H1 (cell line): ENCODE results near the gene GJC2. TPM values are rescaled to one million over a fixed set of nuclear protein-coding genes. Genes with fewer than 3 reads are reported as not detected.

Source experiments
- CTCF ChIA-PET: fragments of 300-600 bp; sonication (Branson Sonifier 250); formaldehyde crosslinking; loops from one replicate; lab custom pipeline; 2021; ENCODE audit not compliant: partially characterized antibody; lab: Charles Lee
- POLR2A ChIA-PET: fragments of 300-600 bp; sonication (Branson Sonifier 250); formaldehyde crosslinking; loops from one replicate; lab custom pipeline; 2021; ENCODE audit warnings: inconsistent platforms; ENCODE audit not compliant: partially characterized antibody; lab: Charles Lee
- DNase-seq, 2 experiments: peaks; one replicate each; pipeline versions ENCODE4 v3.0.0 to v3.0.0-alpha.2; 2010 to 2022; ENCODE audit warnings: low spot score in 2 of 2, low read depth in 1 of 2, mixed read lengths in 1 of 2
- FAIRE-seq: peaks from 2 replicates; lab custom pipeline; 2011; peaks lifted over from hg19 to GRCh38; lab: Jason Lieb, UNC
- H2AFZ ChIP-seq: 2 replicates; pipeline ENCODE4 v1.8.1; 2012; ENCODE audit warnings: low read length, inconsistent platforms
- H2AK5ac ChIP-seq: 2 replicates; pipeline ENCODE4 v1.6.1; 2013; ENCODE audit warnings: low read depth, low read length
- H2BK120ac ChIP-seq: replicated peaks from 2 replicates; pipeline ENCODE3; 2013; ENCODE audit warnings: low read depth, low read length, inconsistent platforms
- H2BK12ac ChIP-seq: 2 replicates; pipeline ENCODE4 v1.6.1; 2013; ENCODE audit warnings: low read depth, low read length
- H2BK15ac ChIP-seq: 2 replicates; pipeline ENCODE4 v1.6.1; 2013; ENCODE audit warnings: low read length
- H2BK20ac ChIP-seq: 2 replicates; pipeline ENCODE4 v1.6.1; 2013; ENCODE audit warnings: low read length
- H2BK5ac ChIP-seq: 2 replicates; pipeline ENCODE4 v1.6.1; 2013; ENCODE audit warnings: low read depth, low read length
- H3K14ac ChIP-seq: 2 replicates; pipeline ENCODE4 v1.6.1; 2013; ENCODE audit warnings: inconsistent platforms; ENCODE audit not compliant: insufficient read length
- H3K18ac ChIP-seq: 2 replicates; pipeline ENCODE4 v1.6.1; 2013; ENCODE audit warnings: low read length; ENCODE audit errors: extremely low read depth
- H3K23ac ChIP-seq: 2 replicates; pipeline ENCODE4 v1.6.1; 2013; ENCODE audit warnings: inconsistent platforms; ENCODE audit not compliant: insufficient read length
- H3K23me2 ChIP-seq: 2 replicates; pipeline ENCODE4 v1.6.1; 2013; ENCODE audit warnings: low read depth, low read length
- H3K27ac ChIP-seq: 2 replicates; pipeline ENCODE4 v1.6.1; 2011; ENCODE audit warnings: low read depth, low read length, inconsistent platforms
- H3K27me3 ChIP-seq, 4 experiments: replicated peaks in 1 of 4; 1 replicate in 1 of 4; 2 replicates in 3 of 4; pipeline versions ENCODE4 v1.6.1 to v1.8.1; 2011 to 2013; ENCODE audit warnings: low read length in 3 of 4, mild to moderate bottlenecking in 3 of 4, inconsistent platforms in 2 of 4, mixed read lengths in 2 of 4, moderate library complexity in 1 of 4; ENCODE audit not compliant: control insufficient read depth in 3 of 4, insufficient read depth in 3 of 4; ENCODE audit errors: extremely low read depth in 1 of 4
- H3K36me3 ChIP-seq, 4 experiments: 2 replicates each; pipeline versions ENCODE4 v1.6.1 to v1.8.1; 2011 to 2013; ENCODE audit warnings: mild to moderate bottlenecking in 4 of 4, low read length in 3 of 4, moderate library complexity in 2 of 4, control low read depth in 1 of 4, inconsistent platforms in 1 of 4; ENCODE audit not compliant: insufficient read depth in 4 of 4, control insufficient read depth in 2 of 4
- H3K4ac ChIP-seq: replicated peaks from 2 replicates; pipeline ENCODE3; 2013; ENCODE audit warnings: low read length, low read depth, mixed read lengths, inconsistent platforms; ENCODE audit not compliant: insufficient read length
- H3K4me1 ChIP-seq, 4 experiments: replicated peaks in 1 of 4; 1 replicate in 1 of 4; 2 replicates in 3 of 4; pipeline versions ENCODE4 v1.6.1 to v1.8.1; 2011 to 2013; ENCODE audit warnings: low read length in 3 of 4, inconsistent platforms in 2 of 4, mixed read lengths in 1 of 4; ENCODE audit not compliant: insufficient read depth in 4 of 4, control insufficient read depth in 3 of 4
- H3K4me2 ChIP-seq, 2 experiments: 2 replicates each; pipeline versions ENCODE4 v1.6.1 to v1.8.1; 2011 to 2013; ENCODE audit warnings: low read depth in 2 of 2, low read length in 2 of 2, control low read depth in 1 of 2, inconsistent platforms in 1 of 2, mild to moderate bottlenecking in 1 of 2; ENCODE audit not compliant: insufficient read depth in 1 of 2
- H3K4me3 ChIP-seq, 4 experiments: fragments of 200-600, 300-600 bp in 1 of 4; sonication (generic), shearing (Covaris generic), sonication (Bioruptor Twin) in 1 of 4; 2 replicates each; pipeline versions ENCODE4 v1.5.1 to v1.8.1; 2011 to 2016; ENCODE audit warnings: low read length in 4 of 4, low read depth in 3 of 4, control low read depth in 2 of 4, inconsistent platforms in 2 of 4, mild to moderate bottlenecking in 2 of 4, mixed read lengths in 1 of 4, moderate library complexity in 1 of 4; ENCODE audit not compliant: insufficient read depth in 2 of 4; ENCODE audit errors: extremely low read depth in 1 of 4
- H3K56ac ChIP-seq: replicated peaks from 2 replicates; pipeline ENCODE3; 2013; ENCODE audit warnings: low read depth, mild to moderate bottlenecking, mixed read lengths, low read length, inconsistent platforms; ENCODE audit not compliant: insufficient read length
- H3K79me1 ChIP-seq: 2 replicates; pipeline ENCODE4 v1.6.1; 2013; ENCODE audit warnings: low read depth, low read length, control low read depth
- H3K79me2 ChIP-seq, 2 experiments: 2 replicates each; pipeline versions ENCODE4 v1.6.1 to v1.8.1; 2012 to 2013; ENCODE audit warnings: low read length in 2 of 2, mild to moderate bottlenecking in 2 of 2, inconsistent platforms in 1 of 2; ENCODE audit not compliant: insufficient read depth in 2 of 2, control insufficient read depth in 1 of 2
- H3K9ac ChIP-seq, 4 experiments: replicated peaks in 1 of 4; 1 replicate in 1 of 4; 2 replicates in 3 of 4; pipeline versions ENCODE4 v1.6.1 to v1.8.1; 2011 to 2013; ENCODE audit warnings: low read depth in 3 of 4, low read length in 3 of 4, control low read depth in 2 of 4, mild to moderate bottlenecking in 2 of 4, moderate library complexity in 2 of 4, inconsistent platforms in 1 of 4; ENCODE audit errors: extremely low read depth in 1 of 4
- H3K9me3 ChIP-seq, 2 experiments: 2 replicates each; pipeline versions ENCODE4 v1.6.1 to v1.8.1; 2012 to 2013; ENCODE audit warnings: mild to moderate bottlenecking in 2 of 2, moderate library complexity in 2 of 2, control low read depth in 1 of 2, inconsistent platforms in 1 of 2, low read depth in 1 of 2, low read length in 1 of 2, mixed read lengths in 1 of 2; ENCODE audit not compliant: insufficient read depth in 2 of 2
- H4K20me1 ChIP-seq, 2 experiments: replicated peaks in 1 of 2; 2 replicates each; pipeline versions ENCODE3 to v1.8.1; 2011 to 2013; ENCODE audit warnings: inconsistent platforms in 2 of 2, low read length in 2 of 2, mild to moderate bottlenecking in 1 of 2; ENCODE audit not compliant: insufficient read depth in 2 of 2, control insufficient read depth in 1 of 2
- H4K5ac ChIP-seq: 2 replicates; pipeline ENCODE4 v1.6.1; 2013; ENCODE audit warnings: low read length, low read depth, mixed read lengths, inconsistent platforms; ENCODE audit not compliant: insufficient read length
- H4K8ac ChIP-seq: 2 replicates; pipeline ENCODE4 v1.8.0; 2013; ENCODE audit warnings: mild to moderate bottlenecking, moderate library complexity, low read length, inconsistent platforms; ENCODE audit not compliant: insufficient read depth; ENCODE audit errors: extremely low read depth
- H4K91ac ChIP-seq: replicated peaks from 2 replicates; pipeline ENCODE3; 2013; ENCODE audit warnings: low read length, mixed read lengths, inconsistent platforms; ENCODE audit not compliant: insufficient read length
- BCL11A ChIP-seq, 2 experiments: IDR thresholded peaks; one replicate each; pipeline ENCODE4 v1.6.1; 2011; ENCODE audit warnings: low read depth in 2 of 2, low read length in 2 of 2, mild to moderate bottlenecking in 2 of 2
- EGR1 ChIP-seq: IDR thresholded peaks from 2 replicates; pipeline ENCODE4 v1.6.1; 2011; ENCODE audit warnings: low read depth, low read length, borderline replicate concordance
- PHF8 ChIP-seq: fragments of 200-600 bp; sonication (generic); conservative IDR thresholded peaks from 2 replicates; pipeline ENCODE4 v1.7.1; 2012; ENCODE audit warnings: low read depth, mild to moderate bottlenecking, inconsistent platforms, low read length, moderate library complexity
- RAD21 ChIP-seq, 2 experiments: IDR thresholded peaks in 1 of 2; conservative IDR thresholded peaks in 1 of 2; 2 replicates each; pipeline ENCODE4 v1.6.1; 2011; ENCODE audit warnings: low read depth in 2 of 2, low read length in 2 of 2, improper control_type of control experiment in 1 of 2, inconsistent platforms in 1 of 2, mild to moderate bottlenecking in 1 of 2, moderate library complexity in 1 of 2
- SUZ12 ChIP-seq: fragments of 200-600 bp; sonication (generic); IDR thresholded peaks from 2 replicates; pipeline ENCODE4 v1.6.1; 2012; ENCODE audit warnings: mild to moderate bottlenecking, inconsistent platforms, low read length, moderate library complexity, mixed read lengths
- WGBS, 2 experiments: shearing (Covaris generic) in 1 of 2; methylation state at CpG; one replicate each; pipeline versions ENCODE4 v1.1.6 to v1.1.7; 2013 to 2015; ENCODE audit warnings: low lambda C conversion rate in 2 of 2, mixed read lengths in 2 of 2, inconsistent platforms in 1 of 2, low coverage in 1 of 2, missing lambda C conversion rate in 1 of 2; ENCODE audit not compliant: insufficient replicate concordance in 2 of 2, insufficient coverage in 1 of 2, insufficient read length in 1 of 2; ENCODE audit errors: extremely low coverage in 1 of 2, missing lambda C conversion rate in 1 of 2; 5-methylcytosine and 5-hydroxymethylcytosine counted together
- polyA plus RNA-seq, 7 experiments: library from polyadenylated mRNA; depleted of rRNA in 3 of 7; stranded (reverse) in 5 of 7; unstranded in 2 of 7; fragments of >200 nt in 5 of 7; fragments of 200-250 nt in 2 of 7; gene quantifications; 1 replicate in 5 of 7; 2 replicates in 1 of 7; 4 replicates in 1 of 7; pipeline versions ENCODE4 v1.2.1 to v1.2.3, GENCODE V29; 2011 to 2013; ENCODE audit warnings: missing spikeins in 2 of 7, mixed read lengths in 2 of 7
- total RNA-seq: library from RNA; stranded (reverse); fragmentation: NEBNext Ultra II Directional; extraction: Animal tissue kit (Norgen Biotek cat#: 25700); gene quantifications from 2 replicates; pipeline ENCODE4 v1.2.1, GENCODE V29; 2021
- TF ChIP-seq, protein P1 (sequence below): IDR thresholded peaks from 2 replicates; pipeline ENCODE4 v1.6.1; 2012; ENCODE audit warnings: inconsistent platforms
- TF ChIP-seq, protein P2 (sequence below): IDR thresholded peaks from 2 replicates; pipeline ENCODE4 v1.6.1; 2011; ENCODE audit warnings: low read depth, mild to moderate bottlenecking, low read length; ENCODE audit not compliant: insufficient read depth

Gene GJC2
- total and polyA plus RNA-seq, 2 of the 8 experiments (the other 6 are each of a cell fraction or from before 2014, with no cell fraction given): 0.17 to 0.54 TPM

DNA sequence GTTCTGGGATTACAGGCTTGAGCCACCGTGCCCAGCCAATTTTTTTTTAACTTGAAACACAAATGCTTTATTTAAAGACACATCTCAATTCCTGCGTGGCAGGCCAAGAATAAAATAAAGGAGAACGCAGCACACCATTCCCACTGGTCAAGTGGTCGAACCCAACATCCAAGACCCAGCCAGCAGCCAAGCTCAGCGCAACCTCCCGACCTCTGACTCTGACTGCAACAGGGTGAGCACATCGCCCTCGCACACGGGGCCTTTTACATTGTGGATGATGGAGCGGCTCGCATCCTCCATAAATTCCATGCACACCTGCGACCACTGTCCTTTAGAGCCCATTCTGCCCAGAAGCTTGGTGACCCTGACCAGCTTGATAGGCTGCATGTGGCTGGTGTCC lies 15.1 kb upstream of the GJC2 start:
- Histone ChIP-seq H3K4ac (no peak overlapping the region), H3K79me1 (no peaks in the 10 kb centered on the region), H2BK120ac (no peak overlapping the region), H3K9me3 (no peaks in the 10 kb centered on the region), H2BK15ac (no peak overlapping the region), H2BK12ac (no peak overlapping the region), H3K79me2 (no peaks in the 10 kb centered on the region), H4K8ac (no peak overlapping the region), H2AFZ (no peak overlapping the region), H3K27me3 (peaks cover 0 to 30% (median 7%) of the 10 kb centered on the region in 4 experiments; a peak in 6 of 7 replicates), H3K23me2 (no peaks in the 10 kb centered on the region), H2AK5ac (0 out of 2 replicates have a peak overlapping the region, but pooled peaks have one; percentile 53), H4K5ac (no peak overlapping the region), H3K4me2 (no peak overlapping the region), H3K4me1 (no peaks in the 10 kb centered on the region; a peak in 1 of 7 replicates), H2BK20ac (no peak overlapping the region), H3K18ac (no peak overlapping the region), H4K91ac (no peak overlapping the region), H3K14ac (no peak overlapping the region), H3K4me3 (no peak overlapping the region), H4K20me1 (no peaks in the 10 kb centered on the region), H3K9ac (no peak overlapping the region), H2BK5ac (no peak overlapping the region), H3K56ac (no peak overlapping the region), H3K36me3 (no peaks in the 10 kb centered on the region), H3K23ac (no peak overlapping the region), H3K27ac (no peak overlapping the region)
- 94% methylated on average over 12 of the region's 12 CpGs; no CpG with 5 or more reads in 1 of the 2 experiments for WGBS, 2 experiments
- DNase-seq (no peak), FAIRE-seq (no peak)
- ChIA-PET POLR2A (interaction anchor here (1.5 kb wide), 1 partner anchor 30 kb away, joined by 3 read pairs; no protein-coding TSS in a partner anchor), CTCF (interaction anchor here (3.4 kb wide), 1 partner anchor 31 kb away, joined by 17 read pairs; the partner anchor contains the start of gene IBA57)
- TF ChIP-seq BCL11A (IDR thresholded peaks at IDR 0.05; ENCODE audit: low read depth in 2 of 2, low read length in 2 of 2) (no peak), SUZ12 (no peak), EGR1 (no peak), PHF8 (no peak), RAD21 (IDR thresholded peaks at IDR 0.05 in 1 of 2, conservative IDR thresholded peaks at IDR 0.05 in 1 of 2; ENCODE audit: low read depth in 2 of 2, low read length in 2 of 2) (no peak)
- TF ChIP-seq, protein P1, sequence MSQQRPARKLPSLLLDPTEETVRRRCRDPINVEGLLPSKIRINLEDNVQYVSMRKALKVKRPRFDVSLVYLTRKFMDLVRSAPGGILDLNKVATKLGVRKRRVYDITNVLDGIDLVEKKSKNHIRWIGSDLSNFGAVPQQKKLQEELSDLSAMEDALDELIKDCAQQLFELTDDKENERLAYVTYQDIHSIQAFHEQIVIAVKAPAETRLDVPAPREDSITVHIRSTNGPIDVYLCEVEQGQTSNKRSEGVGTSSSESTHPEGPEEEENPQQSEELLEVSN: no peak
- TF ChIP-seq, protein P2, sequence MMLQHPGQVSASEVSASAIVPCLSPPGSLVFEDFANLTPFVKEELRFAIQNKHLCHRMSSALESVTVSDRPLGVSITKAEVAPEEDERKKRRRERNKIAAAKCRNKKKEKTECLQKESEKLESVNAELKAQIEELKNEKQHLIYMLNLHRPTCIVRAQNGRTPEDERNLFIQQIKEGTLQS: no peak
